Hair follicular keratinocyte (primary cell): ENCODE results near the gene ABCG2. TPM values are rescaled to one million over a fixed set of nuclear protein-coding genes. Genes with fewer than 3 reads are reported as not detected.

Experiments
- total RNA-seq: library from RNA; depleted of rRNA; stranded (reverse); fragments of >200 nt; gene quantifications from 2 replicates; pipeline ENCODE4 v1.2.3, GENCODE V29; 2015

Gene ABCG2
- 2.8 and 3.0 TPM in 2 replicates for total RNA-seq

GRCh38 chr4:88158489-88159228, at the start of gene ABCG2:
Gene ABCG2, minus strand, starts transcription at chr4:88158639. Its CDS starts 18,644 bp downstream, at chr4:88139995.

Other genes starting within 250 kb of the ABCG2 start
- 0.70 and 1.6 TPM in 2 replicates for gene SPP1, start 182.9 kb downstream of the ABCG2 start, total RNA-seq
- gene PKD2, start 151.0 kb downstream of the ABCG2 start, total RNA-seq = 10.5 and 15.1 TPM in 2 replicates
- 9.9 and 14.2 TPM in 2 replicates for gene PPM1K, start 125.9 kb upstream of the ABCG2 start, total RNA-seq
- 4.5 and 4.9 TPM in 2 replicates for gene HERC6, start 220.2 kb upstream of the ABCG2 start, total RNA-seq